Inferior parietal cortex (tissue), 1 donor: ENCODE results near the gene TNFAIP3.
"Not testable (repeated sequence)": the region's sequence is repeated elsewhere in the genome, so short reads cannot be mapped to it uniquely, and the experiment has no call there.

Experiments
- DNase-seq: peaks from one replicate; pipeline ENCODE4 v3.0.0-alpha.2; 2016; ENCODE audit errors: extremely low spot score

The TNFAIP3 gene

DNA sequence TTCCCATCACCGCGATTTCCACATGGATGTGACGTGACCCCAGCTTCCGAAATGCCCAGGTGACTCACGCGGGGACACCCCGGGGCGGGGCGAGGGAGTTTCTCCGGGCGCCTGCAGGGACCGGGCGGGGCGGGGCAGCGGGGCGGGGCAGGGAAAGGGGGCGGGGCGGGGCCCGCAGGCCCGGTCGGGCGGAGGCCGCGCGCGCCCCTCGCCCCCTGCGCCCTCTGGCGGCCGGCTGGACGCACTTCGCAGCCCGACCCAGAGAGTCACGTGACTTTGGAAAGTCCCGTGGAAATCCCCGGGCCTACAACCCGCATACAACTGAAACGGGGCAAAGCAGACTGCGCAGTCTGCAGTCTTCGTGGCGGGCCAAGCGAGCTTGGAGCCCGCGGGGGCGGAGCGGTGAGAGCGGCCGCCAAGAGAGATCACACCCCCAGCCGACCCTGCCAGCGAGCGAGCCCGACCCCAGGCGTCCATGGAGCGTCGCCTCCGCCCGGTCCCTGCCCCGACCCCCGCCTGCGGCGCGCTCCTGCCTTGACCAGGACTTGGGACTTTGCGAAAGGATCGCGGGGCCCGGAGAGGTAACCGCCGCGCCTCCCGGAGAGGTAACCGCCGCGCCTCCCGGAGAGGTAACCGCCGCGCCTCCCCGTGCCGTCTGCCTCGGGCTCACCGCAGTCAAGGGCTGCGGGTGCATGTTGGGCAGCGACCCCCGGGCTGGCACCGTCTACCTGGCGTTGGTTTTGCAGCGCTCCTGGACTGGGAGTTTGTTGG, at the start of gene TNFAIP3:
Gene TNFAIP3, plus strand, starts transcription at position 346 of the 771 bp plus-strand sequence. CDS start 3,969 bp downstream, outside the sequence.
- DNase-seq: peak; percentile 88

DNA sequence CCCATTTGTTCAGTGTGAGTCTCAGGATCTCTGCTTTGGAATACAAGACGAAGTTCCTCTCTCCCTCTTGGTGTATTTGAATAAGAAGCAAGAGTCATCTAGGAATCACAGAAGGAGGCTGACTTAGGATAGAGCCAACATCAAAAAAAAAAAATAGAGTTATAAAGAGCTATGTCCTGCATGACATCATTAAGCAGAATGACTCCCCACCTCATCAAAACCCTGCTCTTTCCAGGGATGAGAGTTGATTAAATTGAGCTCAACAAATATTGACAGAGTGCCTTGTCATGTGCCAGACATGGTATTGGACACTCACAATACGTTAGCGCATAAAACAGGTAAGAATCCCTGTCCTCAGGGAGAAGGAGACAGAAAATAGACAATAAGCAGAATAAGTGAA, 48.6 kb upstream of the TNFAIP3 start:
- no peak for DNase-seq

DNA sequence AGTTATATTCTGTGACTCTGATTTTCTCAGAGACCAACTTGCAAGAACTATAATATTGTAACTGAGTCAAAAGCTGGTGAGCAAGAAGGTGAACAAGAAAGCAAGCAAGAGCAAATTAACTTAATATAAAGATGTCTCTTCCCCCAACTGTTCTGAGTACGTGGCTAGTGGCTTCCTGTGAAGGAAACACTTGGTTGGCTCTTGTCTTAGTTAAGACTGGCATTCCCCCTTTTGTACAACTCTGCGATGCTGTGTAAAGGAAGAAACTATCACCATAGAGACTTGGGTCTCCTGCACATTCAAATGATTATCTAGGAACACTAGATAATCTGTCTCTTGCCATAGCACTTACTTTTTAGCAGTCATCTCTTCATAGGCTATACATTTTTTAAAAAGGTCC, 47.3 kb upstream of the TNFAIP3 start:
- DNase-seq: no peak

DNA sequence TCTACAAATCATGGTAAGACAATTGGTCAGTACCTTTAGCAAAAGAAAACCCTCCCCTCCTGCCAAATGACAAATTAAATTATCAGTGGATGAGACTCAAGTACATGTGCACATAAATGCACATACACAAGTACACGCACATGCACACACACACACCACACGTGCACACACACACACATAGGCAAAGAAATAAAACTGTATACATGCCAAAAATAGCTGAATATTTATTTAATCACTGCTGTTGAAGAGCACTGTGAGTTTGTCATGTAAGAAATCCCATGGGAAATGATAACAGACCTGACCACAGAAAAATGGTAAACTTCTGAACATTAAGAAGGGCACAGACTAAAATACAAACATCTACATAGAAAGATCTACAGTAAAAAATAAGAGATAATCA, 46.6 kb upstream of the TNFAIP3 start:
- no peak for DNase-seq

DNA sequence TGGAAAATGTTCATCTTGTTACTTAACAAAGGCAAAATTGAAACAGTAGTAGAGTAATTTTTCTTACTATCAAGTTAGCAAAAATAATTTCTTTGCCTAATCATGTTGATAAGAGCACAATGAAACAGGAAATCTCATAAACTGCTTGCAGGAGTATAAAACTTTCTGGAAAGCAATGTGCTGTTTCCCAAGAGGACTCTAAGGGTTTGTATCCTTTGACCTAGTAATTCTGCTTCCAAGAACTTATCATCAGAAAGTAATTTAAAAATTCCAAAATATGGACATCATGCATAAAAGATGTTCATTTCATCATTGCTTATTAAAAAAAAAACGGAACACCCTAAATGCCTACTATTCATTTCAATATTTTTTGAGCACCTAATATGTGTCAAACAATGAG, 46.1 kb upstream of the TNFAIP3 start:
- no peak for DNase-seq

DNA sequence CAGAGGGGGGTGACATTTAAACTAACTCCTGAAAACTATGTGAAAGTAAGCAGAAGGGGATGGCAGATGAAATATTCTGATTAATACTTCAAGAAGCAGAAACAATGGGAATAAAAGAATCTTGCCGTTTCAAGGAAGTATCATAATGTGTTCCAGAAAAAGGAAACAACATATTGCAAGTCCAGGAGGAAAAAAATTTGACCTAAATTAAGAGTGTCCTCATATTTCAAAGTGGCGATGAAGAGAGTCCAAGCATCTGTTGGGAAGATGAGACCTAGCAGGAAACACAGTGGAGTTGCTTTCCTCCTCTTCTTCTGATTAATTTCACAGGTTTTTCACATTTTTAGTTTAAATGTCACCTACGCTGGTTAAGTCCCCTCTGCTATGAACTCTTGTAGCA, 45.6 kb upstream of the TNFAIP3 start:
- no peak for DNase-seq

DNA sequence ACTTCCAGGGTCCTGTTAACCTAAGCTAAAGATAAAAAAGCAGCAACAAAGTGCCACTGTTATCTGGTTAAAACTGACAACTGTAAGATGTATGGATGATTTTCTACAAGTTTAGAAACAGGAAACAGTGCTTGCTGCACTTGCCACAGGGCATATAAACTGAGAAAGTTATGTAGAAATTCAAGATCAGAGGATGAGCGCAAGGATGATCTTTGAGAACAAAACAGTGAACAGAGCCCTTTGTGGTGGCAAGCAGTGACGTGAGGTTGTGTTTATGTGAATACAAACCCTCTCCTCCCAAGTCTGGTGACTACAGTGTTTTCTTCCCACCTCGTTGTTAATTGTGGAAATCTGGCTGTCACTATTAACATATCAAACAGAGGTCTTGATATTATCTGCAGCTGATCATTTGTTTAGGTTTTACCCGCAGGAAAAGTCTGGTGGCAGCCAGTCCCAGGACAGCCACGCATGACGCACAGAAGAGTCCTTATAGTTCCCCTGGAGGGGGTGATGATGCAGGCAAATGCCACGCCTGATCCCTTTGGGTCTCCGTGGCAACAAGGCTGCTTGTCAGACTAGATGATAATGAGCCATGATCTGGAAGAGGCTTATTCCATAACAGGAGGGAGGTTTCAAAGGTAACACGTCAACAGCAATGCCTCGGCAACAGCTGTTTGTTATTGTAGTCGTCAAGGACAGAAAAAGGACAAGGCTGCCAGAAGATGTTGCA, 43.1 kb upstream of the TNFAIP3 start:
- DNase-seq: no peak

DNA sequence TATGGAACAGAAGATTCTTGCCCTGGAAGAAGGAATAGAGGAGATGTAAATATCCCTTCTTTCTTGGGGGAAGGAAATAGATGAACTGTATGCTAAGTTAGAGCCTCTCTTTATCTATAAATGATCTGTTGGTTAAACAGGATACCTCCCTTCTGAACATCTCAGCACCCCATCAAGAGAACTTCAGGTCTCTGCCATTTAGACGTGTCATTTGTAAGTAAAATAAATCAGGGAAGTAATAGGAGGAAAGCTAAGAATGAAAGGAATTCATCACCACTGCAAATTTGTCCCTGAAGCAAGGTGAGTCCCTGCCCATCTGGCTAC, 42.5 kb upstream of the TNFAIP3 start:
- no peak for DNase-seq

DNA sequence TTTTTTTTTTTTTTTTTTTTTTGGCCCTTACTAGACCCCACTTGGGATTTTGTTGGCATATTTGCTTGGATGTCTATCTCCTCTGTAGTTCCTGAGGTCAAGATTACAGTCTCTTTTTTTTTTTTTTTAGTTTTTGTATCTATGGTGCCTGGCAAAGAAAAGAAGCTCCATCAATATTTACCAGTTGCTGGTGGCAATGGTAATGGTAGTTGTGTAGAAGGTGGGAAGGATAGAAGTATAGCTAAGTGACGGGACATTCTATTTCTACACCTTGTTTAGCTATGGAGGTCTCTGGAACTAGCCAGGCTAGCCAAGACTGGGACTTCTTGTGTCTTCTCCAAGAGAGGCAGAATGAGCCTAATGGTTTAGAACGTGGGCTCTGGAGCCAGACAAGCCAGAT, 42.2 kb upstream of the TNFAIP3 start:
- DNase-seq: no peak

DNA sequence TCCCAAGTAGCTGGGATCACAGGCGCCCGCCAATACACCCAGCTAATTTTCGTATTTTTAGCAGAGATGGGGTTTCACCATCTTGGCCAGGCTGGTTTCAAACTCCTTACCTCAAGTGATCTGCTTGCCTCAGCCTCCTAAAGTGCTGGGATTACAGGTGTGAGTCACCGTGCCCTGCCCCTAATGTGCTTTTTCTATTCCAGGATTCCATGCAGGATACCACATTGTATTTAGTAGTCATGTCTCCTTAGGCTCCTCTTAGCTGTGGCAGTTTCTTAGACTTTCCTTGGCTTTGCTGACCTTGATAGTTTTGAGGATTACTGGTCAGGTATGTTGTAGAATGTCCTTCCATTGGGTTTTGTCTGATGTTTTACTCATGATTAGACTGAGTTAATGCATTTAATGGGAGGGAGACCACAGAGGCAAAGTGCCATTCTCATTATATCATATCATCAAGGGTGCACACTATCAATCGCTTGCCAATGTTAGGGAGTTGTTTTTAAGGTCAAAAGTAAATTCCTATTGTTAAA, 39.6 kb upstream of the TNFAIP3 start:
- no peak for DNase-seq

DNA sequence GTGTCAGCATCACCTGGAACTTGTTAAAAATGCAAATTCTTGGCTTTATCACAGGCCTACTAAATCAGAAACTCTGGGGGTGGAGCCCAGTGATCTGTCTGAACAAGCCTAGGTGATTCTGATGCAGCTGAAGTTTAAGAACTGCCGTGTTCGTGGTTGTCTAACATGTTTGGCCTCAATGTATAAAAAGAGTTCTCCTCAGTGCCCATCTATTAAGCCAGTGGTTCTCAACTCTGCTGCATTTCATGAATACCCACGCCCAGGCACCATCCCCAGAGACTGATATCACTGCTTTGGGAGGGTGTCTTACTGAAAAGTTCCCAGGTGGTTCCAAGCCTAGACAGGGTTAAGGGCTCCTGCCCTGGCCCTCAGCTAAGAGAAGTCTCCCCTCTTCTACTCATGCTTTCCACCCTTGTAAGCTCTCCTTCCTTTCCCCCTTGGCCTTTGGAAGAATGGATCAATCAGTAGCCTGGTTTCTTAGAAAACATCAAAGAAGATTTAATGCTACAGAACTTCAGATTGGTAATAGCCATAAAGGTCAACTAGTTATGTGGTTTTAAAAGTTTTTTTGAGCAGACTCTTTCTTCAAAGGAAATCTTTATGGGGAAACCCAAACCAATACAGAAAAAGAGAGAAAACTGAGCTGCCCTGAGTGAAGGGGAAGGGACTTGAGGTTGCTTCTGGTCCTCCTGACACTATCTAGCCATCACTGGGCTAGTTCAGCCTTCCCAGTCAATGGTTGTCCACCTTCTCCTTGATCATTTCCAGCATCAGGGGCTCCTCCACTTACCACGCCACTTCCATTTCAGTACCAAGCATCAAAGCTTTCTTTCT, 38.9 kb upstream of the TNFAIP3 start:
- DNase-seq: no peak

DNA sequence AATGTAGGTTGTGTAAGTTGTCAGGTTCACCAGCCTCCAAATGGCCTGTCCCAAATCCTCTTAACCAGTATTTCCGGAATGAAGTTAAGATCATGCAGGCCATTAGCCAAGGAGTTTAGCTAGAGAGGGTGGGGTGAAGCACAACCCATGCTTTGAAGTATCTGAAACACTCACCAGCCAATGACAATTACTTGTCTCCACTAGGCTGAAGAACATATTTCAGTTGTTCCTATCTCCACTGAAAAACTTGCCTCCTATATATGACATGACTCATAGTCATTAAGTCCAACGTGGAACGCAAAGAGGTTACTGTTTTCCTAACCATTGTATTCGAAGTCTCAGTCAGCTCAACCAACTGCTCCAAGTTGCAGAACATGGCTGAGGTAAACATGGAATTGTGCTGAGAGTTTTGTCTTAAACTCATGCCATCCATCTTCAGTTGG, 37.4 kb upstream of the TNFAIP3 start:
- DNase-seq: no peak

DNA sequence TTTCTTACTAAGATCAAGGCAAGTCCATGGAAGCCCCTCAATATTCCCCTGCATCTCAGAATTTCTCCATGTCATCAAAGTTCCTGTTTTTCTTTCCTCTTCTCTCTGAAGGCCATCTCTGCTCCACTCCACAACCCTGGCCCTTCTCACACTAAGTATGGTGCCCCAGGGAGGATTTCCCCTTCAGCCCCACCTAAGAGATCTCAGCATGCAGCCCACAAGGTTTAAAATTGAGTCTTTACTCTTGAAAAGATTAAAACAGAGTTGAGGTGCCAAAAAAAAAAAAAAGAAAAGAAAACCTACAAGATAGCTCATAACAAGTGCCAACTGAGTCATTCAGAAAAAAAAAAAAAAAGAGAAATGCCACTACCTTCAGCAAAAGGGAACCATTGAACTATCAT, 36.5 kb upstream of the TNFAIP3 start:
- no peak for DNase-seq

DNA sequence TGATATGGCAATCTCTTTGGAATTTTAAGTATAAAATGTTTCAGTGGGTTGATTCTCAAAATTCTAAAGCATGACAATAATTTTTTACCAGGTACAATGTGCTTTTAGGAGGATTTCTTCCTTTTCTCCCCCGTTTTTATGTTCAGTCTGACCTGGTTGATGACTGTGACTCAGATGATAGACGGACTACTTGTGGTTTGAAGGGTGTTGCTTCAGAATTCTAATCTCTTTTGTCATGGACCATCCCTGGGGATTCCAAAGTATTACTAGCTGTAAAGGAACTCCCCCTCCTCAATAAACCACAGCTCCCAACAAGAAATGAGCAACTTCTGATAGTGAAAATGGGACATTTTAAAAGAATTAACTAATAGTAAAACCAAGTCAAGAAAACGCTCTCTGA, 34.9 kb upstream of the TNFAIP3 start:
- no peak for DNase-seq

DNA sequence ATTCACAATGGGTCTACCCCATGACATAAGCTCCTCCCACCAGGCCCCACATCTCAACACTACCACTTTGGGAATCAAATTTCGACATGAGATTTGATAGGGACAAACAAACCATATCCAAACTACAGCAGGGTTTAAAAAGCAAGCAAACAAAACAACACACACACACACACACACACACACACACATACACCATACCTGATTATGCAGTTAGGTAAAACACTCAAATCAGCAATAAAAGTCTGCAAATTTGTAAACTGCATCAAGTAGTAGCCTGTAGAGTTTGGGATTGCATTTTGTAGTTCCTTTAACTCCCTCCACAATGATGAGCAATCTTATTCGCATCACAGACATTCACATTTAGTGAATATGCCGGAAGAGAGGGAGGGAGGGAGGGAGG, 32.6 kb upstream of the TNFAIP3 start:
- DNase-seq: no peak

DNA sequence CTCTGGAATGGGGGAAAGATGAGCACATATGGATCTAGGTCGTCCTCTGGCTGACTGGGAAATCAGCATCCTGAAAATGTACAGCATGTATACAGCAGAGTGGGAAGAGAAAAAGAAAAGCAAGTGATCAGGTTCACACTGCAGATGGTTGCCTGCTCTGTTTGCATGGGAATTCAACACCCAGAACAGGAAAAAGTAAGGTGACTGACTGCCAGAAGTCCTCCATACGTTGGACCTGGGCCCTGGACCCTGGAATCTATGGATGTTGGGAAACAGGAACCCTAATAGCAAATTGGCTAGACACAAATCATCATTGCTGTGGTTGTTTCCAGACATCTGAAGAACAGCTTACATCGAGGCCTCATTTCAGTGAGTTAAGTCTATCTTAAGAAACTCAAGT, 30.3 kb upstream of the TNFAIP3 start:
- DNase-seq: no peak

DNA sequence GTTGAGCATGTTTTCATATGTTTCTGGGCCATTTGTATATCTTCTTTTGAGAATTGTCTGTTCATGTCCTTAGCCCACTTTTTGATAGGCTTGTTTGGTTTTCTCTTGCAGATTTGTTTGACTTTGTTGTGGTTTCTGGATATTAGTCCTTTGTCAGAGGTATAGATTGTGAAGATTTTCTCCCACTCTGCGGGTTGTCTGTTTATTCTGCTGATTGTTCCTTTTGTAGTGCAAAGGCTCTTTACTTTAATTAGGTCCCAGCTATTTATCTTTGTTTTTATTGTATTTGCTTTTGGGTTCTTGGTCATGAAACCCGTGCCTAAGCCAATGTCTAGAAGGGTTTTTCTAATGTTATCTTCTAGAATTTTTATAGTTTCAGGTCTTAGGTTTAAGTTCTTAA, 29.0 kb upstream of the TNFAIP3 start:
- DNase-seq: not testable (repeated sequence)

DNA sequence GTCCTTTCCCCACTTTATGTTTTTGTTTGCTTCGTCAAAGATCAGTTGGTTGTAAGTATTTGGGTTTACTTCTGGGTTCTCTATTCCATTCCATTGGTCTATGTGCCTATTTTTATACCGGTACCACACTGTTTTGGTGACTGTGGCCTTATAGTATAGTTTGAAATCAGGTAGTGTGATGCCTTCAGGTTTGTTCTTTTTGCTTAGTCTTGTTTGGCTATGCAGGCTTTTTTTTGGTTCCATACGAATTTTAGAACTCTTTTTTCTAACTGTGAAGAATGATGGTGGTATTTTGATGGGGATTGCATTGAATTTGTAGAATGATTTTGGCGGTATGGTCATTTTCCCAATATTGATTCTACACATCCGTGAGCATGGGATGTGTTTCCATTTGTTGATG, 28.5 kb upstream of the TNFAIP3 start:
- DNase-seq: not testable (repeated sequence)

DNA sequence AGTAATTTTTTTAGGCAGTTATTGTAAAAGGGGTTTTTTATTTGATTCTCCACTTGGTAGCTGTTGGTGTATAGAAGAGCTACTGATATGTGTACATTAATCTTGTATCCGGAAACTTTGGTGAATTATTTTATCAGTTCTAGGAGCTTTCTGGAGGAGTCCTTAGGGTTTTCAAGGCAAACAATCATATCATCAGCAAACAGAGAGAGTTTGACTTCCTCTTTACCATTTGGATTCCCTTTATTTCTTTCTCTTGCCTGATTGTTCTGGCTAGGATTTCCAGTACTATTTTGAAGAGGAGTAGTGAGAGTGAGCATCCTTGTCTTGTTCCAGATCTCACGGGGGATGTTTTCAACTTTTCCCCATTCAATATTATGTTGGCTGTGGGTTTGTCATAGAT, 28.0 kb upstream of the TNFAIP3 start:
- no peak for DNase-seq

DNA sequence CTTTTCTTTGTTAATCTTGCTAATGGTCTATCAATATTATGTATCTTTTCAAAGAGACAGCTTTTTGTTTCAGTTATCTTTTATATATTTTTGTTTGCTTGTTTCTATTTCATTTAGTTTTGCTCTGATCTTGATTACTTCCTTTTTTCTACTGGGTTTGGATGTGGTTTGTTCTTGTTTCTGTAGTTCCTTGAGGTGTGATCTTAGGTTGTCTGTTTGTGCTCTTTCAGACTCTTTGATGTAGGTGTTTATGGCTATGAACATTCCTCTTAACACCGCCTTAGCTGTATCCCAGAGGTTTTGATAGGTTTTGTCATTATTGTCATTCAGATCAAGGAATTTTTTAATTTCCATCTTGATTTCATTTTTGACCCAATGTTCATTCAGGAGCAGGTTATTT, 26.8 kb upstream of the TNFAIP3 start:
- no peak for DNase-seq

DNA sequence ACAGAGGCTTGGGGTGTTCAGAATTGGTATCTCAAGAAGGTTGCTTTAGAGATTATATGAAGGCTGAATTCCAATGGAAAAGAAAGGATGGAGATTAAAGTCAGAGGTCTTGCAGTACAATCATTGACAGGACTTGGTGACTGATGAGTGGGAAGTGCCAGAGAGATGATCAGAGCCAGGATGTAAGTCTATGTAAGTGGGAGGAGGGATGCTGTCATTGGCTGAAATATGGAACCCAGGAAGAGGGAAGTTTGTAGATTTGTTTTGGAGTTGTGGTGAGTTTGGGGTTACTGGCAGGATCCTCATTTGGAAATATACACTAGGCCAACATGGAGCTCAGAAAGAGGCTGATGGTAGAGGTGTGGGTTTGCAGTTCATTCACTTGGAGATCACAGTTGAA, 23.8 kb upstream of the TNFAIP3 start:
- DNase-seq: no peak

DNA sequence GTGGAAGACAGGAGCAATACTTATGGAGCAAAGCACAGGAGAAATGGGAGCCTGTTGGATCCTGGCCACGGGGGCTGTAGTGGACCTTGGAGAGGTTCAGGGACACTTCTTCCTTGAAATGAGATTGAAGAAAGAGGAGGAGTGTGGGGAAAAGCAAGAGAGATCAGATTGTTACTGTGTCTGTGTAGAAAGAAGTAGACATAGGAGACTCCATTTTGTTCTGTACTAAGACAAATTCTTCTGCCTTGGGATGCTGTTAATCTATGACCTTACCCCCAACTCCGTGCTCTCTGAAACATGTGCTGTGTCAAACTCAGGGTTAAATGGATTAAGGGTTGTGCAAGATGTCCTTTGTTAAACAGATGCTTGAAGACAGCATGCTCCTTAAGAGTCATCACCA, 22.7 kb upstream of the TNFAIP3 start:
- DNase-seq: not testable (repeated sequence)
